A673 (cell line): ENCODE results near the gene ATP1A2. TPM values are rescaled to one million over a fixed set of nuclear protein-coding genes. Genes with fewer than 3 reads are reported as not detected.

Experiments used
- BruUV-seq: library from RNA; stranded (reverse); fragments of 400-500 nt; replicated peaks from 2 replicates; lab custom pipeline; 2021; lab: Mats Ljungman, UMichigan
- CTCF ChIA-PET: fragments of 300-600 bp; sonication (Branson Sonifier 250); formaldehyde crosslinking; loops from one replicate; lab custom pipeline; 2022; ENCODE audit warnings: antibody characterized with exemption; lab: Charles Lee
- POLR2A ChIA-PET: fragments of 300-600 bp; sonication (Branson Sonifier 250); formaldehyde crosslinking; loops from one replicate; lab custom pipeline; 2022; ENCODE audit warnings: antibody characterized with exemption; ENCODE audit not compliant: low non-redundant PET; lab: Charles Lee
- DNase-seq: peaks from one replicate; pipeline ENCODE4 v3.0.0-alpha.2; 2015; ENCODE audit warnings: low spot score
- H3K27ac ChIP-seq: fragments of 200-600 bp; sonication (generic); 2 replicates; pipeline ENCODE4 v1.5.1; 2016; ENCODE audit warnings: mixed run types, low read depth, mild to moderate bottlenecking, mixed read lengths, antibody characterized with exemption, low read length; ENCODE audit not compliant: poor library complexity, severe bottlenecking
- H3K27me3 ChIP-seq: fragments of 200-600 bp; sonication (generic); replicated peaks from 2 replicates; pipeline ENCODE4 v1.6.1; 2017; ENCODE audit warnings: mixed run types, low read depth, mild to moderate bottlenecking, mixed read lengths, antibody characterized with exemption, low read length; ENCODE audit not compliant: insufficient read depth, poor library complexity
- H3K36me3 ChIP-seq: fragments of 200-600 bp; sonication (generic); 2 replicates; pipeline ENCODE4 v1.6.1; 2016; ENCODE audit warnings: mixed run types, mild to moderate bottlenecking, mixed read lengths, antibody characterized with exemption, low read length; ENCODE audit not compliant: insufficient read depth, poor library complexity, severe bottlenecking
- H3K4me1 ChIP-seq: fragments of 200-600 bp; sonication (generic); 2 replicates; pipeline ENCODE4 v1.6.1; 2017; ENCODE audit warnings: mixed run types, mild to moderate bottlenecking, mixed read lengths, antibody characterized with exemption, low read length; ENCODE audit not compliant: insufficient read depth, poor library complexity, severe bottlenecking
- H3K4me3 ChIP-seq: fragments of 200-600 bp; sonication (generic); 2 replicates; pipeline ENCODE4 v1.5.1; 2016; ENCODE audit warnings: low read depth, mixed run types, mild to moderate bottlenecking, mixed read lengths, low read length; ENCODE audit not compliant: poor library complexity, severe bottlenecking
- H3K9me3 ChIP-seq: fragments of 200-600 bp; sonication (generic); 2 replicates; pipeline ENCODE4 v1.6.1; 2016; ENCODE audit warnings: mixed run types, low read depth, mild to moderate bottlenecking, mixed read lengths, antibody characterized with exemption, low read length; ENCODE audit not compliant: poor library complexity, severe bottlenecking
- EZH2 ChIP-seq: fragments of 200-600 bp; sonication (generic); IDR thresholded peaks from 2 replicates; pipeline ENCODE4 v1.6.1; 2017; ENCODE audit warnings: borderline replicate concordance, low read depth, mild to moderate bottlenecking, mixed read lengths, antibody characterized with exemption, low read length; ENCODE audit not compliant: poor library complexity, severe bottlenecking
- intact Hi-C: fragments of 100-400 bp; cut with micrococcal nuclease; formaldehyde crosslinking; loops from one replicate; pipeline ENCODE4 v1.10.0; 2022; ENCODE audit not compliant: unreplicated experiment
- total RNA-seq: library from RNA; stranded (reverse); gene quantifications from 2 replicates; pipeline ENCODE4 v1.2.3, GENCODE V29; 2021
- TF ChIP-seq, protein P1 (sequence below): fragments of 300-800, 200-600 bp; sonication (generic); conservative IDR thresholded peaks from 2 replicates; pipeline ENCODE4 v1.5.1; 2017; ENCODE audit warnings: low read depth, mild to moderate bottlenecking, antibody characterized with exemption, low read length, moderate library complexity, mixed read lengths

Gene ATP1A2
- total RNA-seq, 1 experiment from 2014 or later, result not detected

GRCh38 chr1:160179336-160179735 is 63.8 kb downstream of the ATP1A2 start:
- Histone ChIP-seq H3K4me3 (no peak overlapping the region), H3K27ac (no peak overlapping the region), H3K4me1 (no peaks in the 10 kb centered on the region), H3K36me3 (no peaks in the 10 kb centered on the region), H3K9me3 (no peaks in the 10 kb centered on the region), H3K27me3 (no peaks in the 10 kb centered on the region)
- DNase-seq, result no peak
- ChIA-PET CTCF (no interaction called here), POLR2A (no interaction called here)
- no TSS peak for BruUV-seq
- TF ChIP-seq, protein P1, sequence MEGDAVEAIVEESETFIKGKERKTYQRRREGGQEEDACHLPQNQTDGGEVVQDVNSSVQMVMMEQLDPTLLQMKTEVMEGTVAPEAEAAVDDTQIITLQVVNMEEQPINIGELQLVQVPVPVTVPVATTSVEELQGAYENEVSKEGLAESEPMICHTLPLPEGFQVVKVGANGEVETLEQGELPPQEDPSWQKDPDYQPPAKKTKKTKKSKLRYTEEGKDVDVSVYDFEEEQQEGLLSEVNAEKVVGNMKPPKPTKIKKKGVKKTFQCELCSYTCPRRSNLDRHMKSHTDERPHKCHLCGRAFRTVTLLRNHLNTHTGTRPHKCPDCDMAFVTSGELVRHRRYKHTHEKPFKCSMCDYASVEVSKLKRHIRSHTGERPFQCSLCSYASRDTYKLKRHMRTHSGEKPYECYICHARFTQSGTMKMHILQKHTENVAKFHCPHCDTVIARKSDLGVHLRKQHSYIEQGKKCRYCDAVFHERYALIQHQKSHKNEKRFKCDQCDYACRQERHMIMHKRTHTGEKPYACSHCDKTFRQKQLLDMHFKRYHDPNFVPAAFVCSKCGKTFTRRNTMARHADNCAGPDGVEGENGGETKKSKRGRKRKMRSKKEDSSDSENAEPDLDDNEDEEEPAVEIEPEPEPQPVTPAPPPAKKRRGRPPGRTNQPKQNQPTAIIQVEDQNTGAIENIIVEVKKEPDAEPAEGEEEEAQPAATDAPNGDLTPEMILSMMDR, result no peak
- TF ChIP-seq EZH2, result no peak
- intact Hi-C loops, result no loop called here

- BruUV-seq, result no TSS peak
- Histone ChIP-seq H3K27me3 (no peaks in the 10 kb centered on the region), H3K4me3 (no peak overlapping the region), H3K27ac (no peak overlapping the region), H3K9me3 (no peaks in the 10 kb centered on the region), H3K36me3 (no peaks in the 10 kb centered on the region), H3K4me1 (no peaks in the 10 kb centered on the region)
- no peak for DNase-seq
- CTCF ChIA-PET, result no interaction called here
- intact Hi-C loops, result no loop called here
- POLR2A ChIA-PET, result no interaction called here
- no peak for TF ChIP-seq EZH2
- TF ChIP-seq, protein P1, result no peak
These were observed 70.7 kb downstream of the ATP1A2 start for GRCh38 chr1:160186246-160186645.

GRCh38 chr1:160186729-160187128 is 71.2 kb downstream of the ATP1A2 start:
- Histone ChIP-seq H3K27me3 (no peaks in the 10 kb centered on the region), H3K27ac (no peak overlapping the region), H3K4me3 (no peak overlapping the region), H3K36me3 (no peaks in the 10 kb centered on the region), H3K4me1 (no peaks in the 10 kb centered on the region), H3K9me3 (no peaks in the 10 kb centered on the region)
- TF ChIP-seq, protein P1, result no peak
- no peak for TF ChIP-seq EZH2
- ChIA-PET POLR2A (no interaction called here), CTCF (no interaction called here)
- no TSS peak for BruUV-seq
- DNase-seq, result no peak
- intact Hi-C loops, result no loop called here
